Sigmoid colon (tissue), 7 donors: ENCODE results near the gene MUC21. TPM values are rescaled to one million over a fixed set of nuclear protein-coding genes. Genes with fewer than 3 reads are reported as not detected.

ENCODE experiments used
- DNase-seq: peaks from one replicate; pipeline ENCODE4 v3.0.0-alpha.2; 2019
- H3K27ac ChIP-seq, 4 donors: fragments of 200-600 bp; sonication (generic); one replicate each; pipeline ENCODE4 v1.5.1; 2016 to 2019; ENCODE audit warnings: mild to moderate bottlenecking in 1 of 4
- H3K27me3 ChIP-seq, 3 donors: fragments of 200-600 bp; sonication (generic); one replicate each; pipeline ENCODE4 v1.5.1; 2019; ENCODE audit warnings: mild to moderate bottlenecking in 1 of 3
- H3K36me3 ChIP-seq, 4 donors: fragments of 200-600 bp; sonication (generic); one replicate each; pipeline ENCODE4 v1.5.1; 2016 to 2019
- H3K4me1 ChIP-seq, 4 donors: fragments of 200-600 bp; sonication (generic); one replicate each; pipeline ENCODE4 v1.5.1; 2017 to 2019
- H3K4me3 ChIP-seq, 4 donors: fragments of 200-600 bp; sonication (generic); one replicate each; pipeline ENCODE4 v1.5.1; 2017 to 2019; ENCODE audit warnings: mild to moderate bottlenecking in 2 of 4, moderate library complexity in 1 of 4
- H3K9me3 ChIP-seq, 4 donors: fragments of 200-600 bp in 3 of 4; sonication (generic) in 3 of 4; one replicate each; pipeline versions ENCODE4 v1.5.1 to v1.6.1; 2013 to 2019
- CTCF ChIP-seq, 4 experiments: fragments of 450-650 bp in 3 of 4; fragments of 200-600 bp in 1 of 4; IDR thresholded peaks; one replicate each; pipeline ENCODE4 v1.5.1; 2016 to 2019; ENCODE audit warnings: antibody characterized with exemption in 4 of 4, mild to moderate bottlenecking in 3 of 4, moderate library complexity in 2 of 4
- EP300 ChIP-seq, 4 donors: sonication (generic); formaldehyde crosslinking; IDR thresholded peaks; one replicate each; pipeline ENCODE4 v1.6.1; 2017; ENCODE audit warnings: antibody characterized with exemption in 4 of 4
- POLR2A ChIP-seq, 2 donors: fragments of 450-650 bp; IDR thresholded peaks; one replicate each; pipeline ENCODE4 v1.6.1; 2016; ENCODE audit warnings: antibody characterized with exemption in 2 of 2, mild to moderate bottlenecking in 2 of 2, moderate library complexity in 2 of 2
- POLR2AphosphoS5 ChIP-seq, 4 donors: sonication (generic); formaldehyde crosslinking; IDR thresholded peaks; one replicate each; pipeline ENCODE4 v1.6.1; 2017; ENCODE audit warnings: antibody characterized with exemption in 4 of 4
- WGBS, 2 donors: extraction: QIAGEN DNeasy Blood & Tissue Kit; methylation state at CpG; one replicate each; pipeline ENCODE4 v1.1.7; 2013; 5-methylcytosine and 5-hydroxymethylcytosine counted together
- intact Hi-C: fragments of 100-400 bp; cut with DNase I; formaldehyde crosslinking; loops from one replicate; pipeline ENCODE4 v1.15.1; 2023
- polyA plus RNA-seq, 3 donors: library from polyadenylated mRNA; stranded (reverse); fragments of 200-250 nt; gene quantifications; one replicate each; pipeline ENCODE4 v1.2.3, GENCODE V29; 2013
- total RNA-seq, 4 donors: library from RNA; depleted of rRNA; stranded (reverse); fragments of >200 nt; gene quantifications; one replicate each; pipeline ENCODE4 v1.1.0, GENCODE V29; 2016
- donor health status: healthy with polysubstance abuse.
- donor health status: Bipolar disorder and iron deficiency.
- donor health status: healthy.

The MUC21 gene
- total and polyA plus RNA-seq, 7 donors, result 0.19 to 1.2 TPM; not detected in 5

GRCh38 chr6:31037682-31038081 lies 54.2 kb downstream of the MUC21 start:
- no peaks in the 10 kb centered on the region for H3K36me3 ChIP-seq
- WGBS, 2 donors, result 52 to 65% methylated on average over 3 of the region's 3 CpGs
- no peak for DNase-seq
- no peaks in the 10 kb centered on the region for H3K9me3 ChIP-seq
- no peaks in the 10 kb centered on the region for H3K4me1 ChIP-seq
- intact Hi-C loops, result no loop called here
- H3K27me3 ChIP-seq, result no peaks in the 10 kb centered on the region
- no peak overlapping the region for H3K27ac ChIP-seq
- no peak for TF ChIP-seq POLR2A (IDR thresholded peaks at IDR 0.05)
- TF ChIP-seq CTCF (IDR thresholded peaks at IDR 0.05), result no peak
- no peak for TF ChIP-seq EP300 (IDR thresholded peaks at IDR 0.05)
- TF ChIP-seq POLR2AphosphoS5 (IDR thresholded peaks at IDR 0.05), result no peak
- H3K4me3 ChIP-seq, result no peak overlapping the region

DNA sequence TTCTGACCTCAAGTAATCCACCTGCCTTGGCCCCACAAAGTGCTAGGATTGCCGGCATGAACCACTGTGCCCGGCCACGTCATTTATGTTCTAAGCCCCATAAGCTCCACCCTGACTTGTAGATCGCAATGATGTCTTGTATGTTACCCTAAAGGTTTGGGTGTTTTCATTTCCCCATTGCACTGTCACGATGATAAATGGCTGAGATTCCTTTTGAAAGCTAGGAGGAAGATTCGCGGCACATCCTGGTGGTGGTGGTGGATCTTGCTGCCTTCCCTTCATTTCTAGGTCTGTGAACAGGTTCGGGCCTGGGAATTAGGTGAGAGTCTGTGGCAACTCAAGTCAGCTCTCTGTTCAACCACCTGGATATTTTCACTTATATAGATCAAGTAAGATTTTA lies 55.0 kb downstream of the MUC21 start:
- Histone ChIP-seq H3K4me3 (no peak overlapping the region), H3K9me3 (no peaks in the 10 kb centered on the region), H3K4me1 (no peaks in the 10 kb centered on the region), H3K27me3 (no peaks in the 10 kb centered on the region), H3K36me3 (no peaks in the 10 kb centered on the region), H3K27ac (no peak overlapping the region)
- TF ChIP-seq POLR2AphosphoS5 (IDR thresholded peaks at IDR 0.05) (no peak), CTCF (IDR thresholded peaks at IDR 0.05) (no peak), EP300 (IDR thresholded peaks at IDR 0.05) (no peak), POLR2A (IDR thresholded peaks at IDR 0.05) (no peak)
- intact Hi-C loops, result no loop called here
- DNase-seq, result no peak
- 92% methylated on average over 8 of the region's 8 CpGs for WGBS, 2 donors

Other genes with a start within 250 kb of the MUC21 start
- gene FLOT1, start 241.0 kb upstream of the MUC21 start, total RNA-seq, result 100 to 1,000 TPM; 141 to 206 (median 160) TPM
- 100 to 1,000 TPM; 174 to 194 (median 188) TPM for gene FLOT1, start 241.0 kb upstream of the MUC21 start, polyA plus RNA-seq
- gene IER3, start 239.2 kb upstream of the MUC21 start, total RNA-seq, result 10 to 100 TPM; 20.1 to 65.3 (median 21.9) TPM
- gene IER3, start 239.2 kb upstream of the MUC21 start, polyA plus RNA-seq, result 100 to 1,000 TPM; 133 to 193 (median 153) TPM
- 10 to 100 TPM in 2 of 4 donors, 1 to 10 TPM in 2; 7.9 to 25.2 (median 13.6) TPM for gene DDR1, start 99.2 kb upstream of the MUC21 start, total RNA-seq
- 100 to 1,000 TPM in 1 of 3 donors, 10 to 100 TPM in 2; 25.7 to 110 (median 27.0) TPM for gene DDR1, start 99.2 kb upstream of the MUC21 start, polyA plus RNA-seq
- gene GTF2H4, start 75.5 kb upstream of the MUC21 start, total RNA-seq, result 10 to 100 TPM in 2 of 4 donors, 1 to 10 TPM in 2; 7.7 to 28.5 (median 13.1) TPM
- 10 to 100 TPM in 2 of 3 donors, 1 to 10 TPM in 1; 9.9 to 21.9 (median 12.6) TPM for gene GTF2H4, start 75.5 kb upstream of the MUC21 start, polyA plus RNA-seq
- 10 to 100 TPM in 1 of 4 donors, 1 to 10 TPM in 3; 6.7 to 13.0 (median 9.0) TPM for gene VARS2, start 69.5 kb upstream of the MUC21 start, total RNA-seq
- gene VARS2, start 69.5 kb upstream of the MUC21 start, polyA plus RNA-seq, result 10 to 100 TPM in 1 of 3 donors, 1 to 10 TPM in 2; 6.9 to 23.0 (median 7.8) TPM
- gene SFTA2, start 51.5 kb upstream of the MUC21 start, total RNA-seq, result not detected
- gene SFTA2, start 51.5 kb upstream of the MUC21 start, polyA plus RNA-seq, result 1 to 10 TPM in 1 of 3 donors, not detected in 2; 3.6 TPM
- gene MUCL3, start 42.7 kb upstream of the MUC21 start, total RNA-seq, result not detected
- under 1 TPM in 1 of 3 donors, not detected in 2; under 0.01 TPM for gene MUCL3, start 42.7 kb upstream of the MUC21 start, polyA plus RNA-seq
- not detected for gene MUC22, start 26.8 kb downstream of the MUC21 start, total RNA-seq
- gene MUC22, start 26.8 kb downstream of the MUC21 start, polyA plus RNA-seq, result not detected
- gene C6orf15, start 128.9 kb downstream of the MUC21 start, total RNA-seq, result not detected
- not detected for gene C6orf15, start 128.9 kb downstream of the MUC21 start, polyA plus RNA-seq
- gene PSORS1C1, start 131.1 kb downstream of the MUC21 start, total RNA-seq, result 1 to 10 TPM in 1 of 4 donors, under 1 TPM in 3; 0.49 to 2.7 (median 0.63) TPM
- gene PSORS1C1, start 131.1 kb downstream of the MUC21 start, polyA plus RNA-seq, result 10 to 100 TPM in 1 of 3 donors, 1 to 10 TPM in 2; 4.2 to 33.3 (median 5.4) TPM
- gene CDSN, start 136.7 kb downstream of the MUC21 start, total RNA-seq, result not detected
- not detected for gene CDSN, start 136.7 kb downstream of the MUC21 start, polyA plus RNA-seq
- not detected for gene PSORS1C2, start 155.3 kb downstream of the MUC21 start, total RNA-seq
- gene PSORS1C2, start 155.3 kb downstream of the MUC21 start, polyA plus RNA-seq, result not detected
- gene CCHCR1, start 174.1 kb downstream of the MUC21 start, total RNA-seq, result 10 to 100 TPM in 3 of 4 donors, 1 to 10 TPM in 1; 8.7 to 20.2 (median 12.7) TPM
- gene CCHCR1, start 174.1 kb downstream of the MUC21 start, polyA plus RNA-seq, result 10 to 100 TPM; 11.4 to 39.3 (median 14.8) TPM
- 1 to 10 TPM; 2.6 to 4.6 (median 3.0) TPM for gene TCF19, start 174.9 kb downstream of the MUC21 start, total RNA-seq
- 10 to 100 TPM in 1 of 3 donors, 1 to 10 TPM in 2; 3.6 to 11.7 (median 6.2) TPM for gene TCF19, start 174.9 kb downstream of the MUC21 start, polyA plus RNA-seq
- under 1 TPM in 2 of 4 donors, not detected in 2; 0.16 to 0.27 TPM for gene POU5F1, start 187.0 kb downstream of the MUC21 start, total RNA-seq
- gene POU5F1, start 187.0 kb downstream of the MUC21 start, polyA plus RNA-seq, result 1 to 10 TPM in 2 of 3 donors, not detected in 1; 1.6 to 9.8 TPM